Measurements from ENCODE around the gene SCARB1. TPM values are rescaled to one million over a fixed set of nuclear protein-coding genes. Genes with fewer than 3 reads are reported as not detected.

SCARB1 gene
- total RNA-seq, 2 donors from 2014 or later = 16.5 to 18.9 TPM

GRCh38 chr12:124819080-124819479 is 44.6 kb downstream of the SCARB1 start:
- WGBS, 2 donors = 93 to 99% methylated on average over 5 of the region's 5 CpGs
- intact Hi-C loops (cut with DNase I) = no loop called here

GRCh38 chr12:124817076-124818000 is 46.3 kb downstream of the SCARB1 start:
- Histone ChIP-seq H3K4me1 (peaks cover 11% of the 10 kb centered on the region), H3K4me3 (no peak overlapping the region), H3K27ac (no peak overlapping the region), H3K27me3 (no peaks in the 10 kb centered on the region), H3K9me3 (no peaks in the 10 kb centered on the region), H3K36me3 (replicated peaks in 1 of 2; ENCODE audit: insufficient read depth in 1 of 2, low read depth in 2 of 2) (no peaks in the 10 kb centered on the region)
- 93 to 96% methylated on average over 27 to 31 of the region's 31 CpGs for WGBS, 2 donors
- intact Hi-C loops (cut with DNase I) = no loop called here
- DNase-seq (no peak), ATAC-seq (no peak)
- TF ChIP-seq POLR2A (IDR thresholded peaks at IDR 0.05) = no peak
- TF ChIP-seq CTCF (IDR thresholded peaks at IDR 0.05) = no peak

More at GRCh38 chr12:124819080-124819479, 44.6 kb downstream of the SCARB1 start:
- Histone ChIP-seq H3K4me1 (peaks cover 12% of the 10 kb centered on the region), H3K36me3 (replicated peaks in 1 of 2; ENCODE audit: insufficient read depth in 1 of 2, low read depth in 2 of 2) (no peaks in the 10 kb centered on the region), H3K27me3 (no peaks in the 10 kb centered on the region), H3K4me3 (no peak overlapping the region), H3K27ac (no peak overlapping the region), H3K9me3 (no peaks in the 10 kb centered on the region)
- DNase-seq (no peak), ATAC-seq (no peak)
- TF ChIP-seq CTCF (IDR thresholded peaks at IDR 0.05) (no peak), POLR2A (IDR thresholded peaks at IDR 0.05) (no peak)

- H3K27me3 ChIP-seq = no peaks in the 10 kb centered on the region
- ATAC-seq (no peak), DNase-seq (no peak)
- H3K4me1 ChIP-seq = peaks cover 1% of the 10 kb centered on the region
- TF ChIP-seq CTCF (IDR thresholded peaks at IDR 0.05) (no peak), POLR2A (IDR thresholded peaks at IDR 0.05) (no peak)
- WGBS, 2 donors = 93% methylated on average over 15 of the region's 15 CpGs
- H3K36me3 ChIP-seq (replicated peaks in 1 of 2; ENCODE audit: insufficient read depth in 1 of 2, low read depth in 2 of 2) = no peaks in the 10 kb centered on the region
- H3K27ac ChIP-seq = no peak overlapping the region
- no peak overlapping the region for H3K4me3 ChIP-seq
- H3K9me3 ChIP-seq = no peaks in the 10 kb centered on the region
- intact Hi-C loops (cut with DNase I) = no loop called here
Measured at GRCh38 chr12:124816295-124816854, 47.3 kb downstream of the SCARB1 start.

- DNase-seq = peak in 2 of 4 donors; percentile 20 to 56
- no peak for ATAC-seq
- TF ChIP-seq CTCF (IDR thresholded peaks at IDR 0.05) = no peak
- no peak for TF ChIP-seq POLR2A (IDR thresholded peaks at IDR 0.05)
- no peaks in the 10 kb centered on the region for H3K27me3 ChIP-seq
- no peak overlapping the region for H3K4me3 ChIP-seq
- WGBS, 2 donors = 83 to 90% methylated on average over 28 to 38 of the region's 38 CpGs
- H3K36me3 ChIP-seq (replicated peaks in 1 of 2; ENCODE audit: insufficient read depth in 1 of 2, low read depth in 2 of 2) = no peaks in the 10 kb centered on the region
- no peaks in the 10 kb centered on the region for H3K4me1 ChIP-seq
- no peaks in the 10 kb centered on the region for H3K9me3 ChIP-seq
- intact Hi-C loops (cut with DNase I) = no loop called here
- H3K27ac ChIP-seq = no peak overlapping the region
Measured at GRCh38 chr12:124814741-124815613, 48.7 kb downstream of the SCARB1 start.

Measured in body of pancreas (tissue), 4 donors.